GM19395 (cell line): ENCODE results near the gene PPP1R13L.
"Not testable (repeated sequence)": the region's sequence is repeated elsewhere in the genome, so short reads cannot be mapped to it uniquely, and the experiment has no call there.

Experiments used
- ATAC-seq: cut with Tn5 transposase; IDR thresholded peaks from one replicate; pipeline ENCODE4 v1.9.1; 2021; ENCODE audit warnings: mild to moderate bottlenecking, moderate library complexity; ENCODE audit not compliant: unreplicated experiment

PPP1R13L gene

GRCh38 chr19:45431008-45431407 lies 26.1 kb upstream of the PPP1R13L start:
- ATAC-seq = not testable (repeated sequence)

- ATAC-seq = not testable (repeated sequence)
Observed at GRCh38 chr19:45429896-45430295, 25.0 kb upstream of the PPP1R13L start.

GRCh38 chr19:45428384-45429231 lies 23.7 kb upstream of the PPP1R13L start:
- ATAC-seq = no peak

DNA sequence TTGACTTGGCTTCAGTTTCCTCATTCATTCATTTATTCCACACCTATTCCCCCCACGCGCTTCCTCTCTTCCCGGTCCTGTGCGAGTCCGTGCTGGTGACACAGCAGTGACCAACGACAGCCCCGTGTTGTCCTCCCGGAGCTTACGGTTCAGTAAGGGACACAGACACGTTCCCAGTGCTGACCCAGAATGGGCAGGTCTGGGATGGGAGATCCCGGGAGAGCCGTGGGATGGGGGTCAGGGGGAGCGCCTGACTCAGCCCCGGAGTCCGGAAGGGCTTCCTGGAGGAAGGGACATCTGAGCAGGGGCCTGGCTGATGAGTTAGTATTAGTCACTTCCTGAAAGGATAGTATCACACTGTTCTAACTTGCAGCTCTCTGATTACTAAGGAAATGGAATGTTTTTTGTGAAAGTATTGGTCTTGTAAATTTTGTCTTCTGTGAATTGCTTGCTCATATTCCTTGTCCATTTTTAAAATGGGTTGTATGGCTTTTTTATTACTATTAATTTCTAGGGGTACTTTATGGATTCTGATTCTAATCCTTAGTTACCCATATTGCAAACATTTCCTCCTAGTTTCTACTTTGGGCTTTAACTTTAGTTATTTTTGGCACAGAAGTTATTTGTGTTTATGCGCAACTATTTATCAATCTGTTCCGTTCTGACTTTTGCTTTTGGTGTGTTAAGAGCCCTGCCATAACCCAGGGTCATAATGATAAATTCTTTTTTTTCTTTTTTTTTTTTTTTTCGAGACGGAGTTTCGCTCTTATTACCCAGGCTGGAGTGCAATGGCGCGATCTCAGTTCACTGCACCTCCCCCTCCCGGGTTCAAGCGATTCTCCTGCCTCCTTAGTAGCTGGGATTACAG lies 19.6 kb upstream of the PPP1R13L start:
- no peak for ATAC-seq

- peak; percentile 71 for ATAC-seq
Observed at GRCh38 chr19:45423589-45424190, 18.8 kb upstream of the PPP1R13L start, which contains the start of gene ERCC1. ERCC1 (minus strand) TSS chr19:45423917; CDS start chr19:45423374, 543 bp downstream.

GRCh38 chr19:45423033-45423588 lies 18.2 kb upstream of the PPP1R13L start:
- no peak for ATAC-seq

GRCh38 chr19:45421947-45422498 lies 17.2 kb upstream of the PPP1R13L start:
- no peak for ATAC-seq

DNA sequence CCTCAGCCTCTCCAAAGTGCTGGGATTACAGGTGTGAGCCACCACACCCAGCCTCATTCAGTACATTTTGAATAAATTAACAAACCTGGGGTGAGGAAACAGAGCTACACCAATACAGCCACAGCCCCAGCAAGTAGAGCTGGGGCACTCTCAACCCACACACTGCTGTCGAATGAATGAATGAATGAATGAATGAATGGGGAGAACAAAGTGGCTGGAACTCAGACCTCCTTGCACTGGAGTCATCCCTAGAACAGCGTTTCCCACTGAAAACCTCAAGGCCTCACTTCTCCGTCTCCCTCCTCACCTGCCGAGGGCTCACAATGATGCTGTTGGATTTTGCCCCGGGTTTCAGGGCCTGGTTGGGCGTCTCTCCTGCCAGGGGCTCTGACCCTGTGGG lies 16.0 kb upstream of the PPP1R13L start:
- ATAC-seq = no peak

DNA sequence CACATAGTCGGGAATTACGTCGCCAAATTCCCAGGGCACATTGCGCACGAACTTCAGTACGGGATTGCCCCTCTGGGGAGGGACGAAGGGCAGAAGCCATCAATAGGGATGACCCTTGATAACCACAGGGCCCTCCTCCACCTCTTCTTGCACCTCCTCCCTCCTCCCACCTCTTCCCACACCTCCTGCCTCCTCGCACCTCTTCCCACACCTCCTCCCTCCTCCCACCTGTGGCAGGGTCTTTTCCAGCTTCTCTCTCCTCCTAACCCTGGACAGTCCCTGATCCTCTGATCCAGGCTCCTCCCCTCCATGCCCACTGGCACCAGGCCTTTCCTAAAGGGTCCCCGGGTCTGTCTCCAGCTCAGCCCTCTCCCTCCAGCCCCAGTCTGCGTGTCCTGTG lies 15.5 kb upstream of the PPP1R13L start:
- ATAC-seq = no peak

DNA sequence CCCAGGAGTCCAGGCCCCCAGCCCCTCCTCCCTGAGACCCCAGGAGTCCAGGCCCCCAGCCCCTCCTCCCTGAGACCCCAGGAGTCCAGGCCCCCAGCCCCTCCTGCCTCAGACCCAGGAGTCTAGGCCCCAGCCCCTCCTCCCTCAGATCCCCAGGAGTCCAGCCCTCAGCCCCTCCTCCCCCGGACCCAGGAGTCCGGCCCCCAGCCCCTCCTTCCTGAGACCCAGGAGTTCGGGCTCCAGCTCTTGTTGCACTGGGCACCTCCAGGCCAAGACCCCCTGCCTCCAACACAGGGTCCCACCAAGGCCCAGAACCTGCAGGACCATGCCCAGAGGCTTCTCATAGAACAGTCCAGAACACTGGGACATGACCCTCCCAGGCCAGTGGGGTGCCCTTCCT lies 15.0 kb upstream of the PPP1R13L start:
- ATAC-seq = no peak

DNA sequence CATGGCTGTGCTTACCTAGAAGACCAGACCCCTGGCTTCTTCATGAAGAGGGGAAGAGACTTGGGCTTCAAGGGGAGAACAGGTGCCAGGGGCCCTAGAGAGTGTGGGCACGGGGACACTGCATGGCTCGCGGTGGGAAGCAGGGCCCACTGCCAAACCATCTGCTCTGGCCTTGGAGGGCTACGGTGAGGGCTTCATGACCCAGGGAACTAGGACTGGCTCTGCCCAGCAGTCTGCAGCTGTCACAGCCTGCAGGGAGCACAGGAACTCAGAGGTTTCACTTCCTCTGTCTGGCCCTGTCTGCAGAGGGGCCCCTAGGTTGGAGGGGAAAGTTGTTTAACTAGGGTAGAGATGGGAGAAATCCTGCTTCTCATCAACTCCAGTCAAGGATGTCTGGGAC lies 14.5 kb upstream of the PPP1R13L start:
- peak; percentile 60 for ATAC-seq

GRCh38 chr19:45418802-45419201 lies 13.9 kb upstream of the PPP1R13L start:
- ATAC-seq = no peak

GRCh38 chr19:45417151-45417550 lies 12.3 kb upstream of the PPP1R13L start:
- no peak for ATAC-seq

DNA sequence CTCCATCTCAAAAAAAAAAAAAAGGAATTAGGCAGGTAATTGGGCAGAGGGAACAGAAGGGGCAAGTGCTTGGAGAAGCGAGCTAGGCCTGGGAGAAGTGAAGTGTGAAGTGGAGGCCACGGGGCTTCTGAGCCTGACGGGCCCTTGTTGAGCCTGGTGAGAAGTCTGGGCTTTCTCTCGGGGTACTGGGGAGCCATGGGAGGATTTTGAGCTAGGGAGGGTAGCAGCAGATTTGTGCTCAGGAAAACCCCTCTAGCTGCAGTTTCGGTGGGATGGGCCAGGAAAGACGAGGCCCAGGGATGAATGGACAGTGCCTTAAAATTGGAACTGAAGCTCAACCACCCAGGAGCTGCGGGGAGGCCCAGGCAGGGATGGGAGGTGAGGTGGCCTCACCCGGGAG lies 9.6 kb upstream of the PPP1R13L start:
- ATAC-seq = no peak

GRCh38 chr19:45413497-45413896 lies 8.6 kb upstream of the PPP1R13L start:
- no peak for ATAC-seq

GRCh38 chr19:45410330-45410729 lies 5.5 kb upstream of the PPP1R13L start:
- ATAC-seq = not testable (repeated sequence)

DNA sequence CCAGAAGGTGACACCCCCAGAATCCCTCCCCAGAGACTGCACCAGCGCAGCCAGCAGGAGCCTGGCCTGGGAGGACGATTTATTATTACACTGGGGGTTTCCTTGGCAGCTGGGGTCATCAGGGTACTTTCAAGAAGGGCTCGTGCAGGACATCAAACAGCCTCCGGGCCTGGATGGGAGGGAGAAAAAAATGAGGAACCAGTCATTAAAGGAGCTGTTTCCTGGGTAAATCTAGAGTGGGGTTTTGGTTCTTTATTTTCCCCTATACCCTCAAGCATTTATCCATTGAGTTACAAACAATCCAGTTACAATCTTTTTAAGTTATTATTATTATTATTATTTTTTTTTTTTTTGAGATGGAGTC lies 4.7 kb upstream of the PPP1R13L start:
- ATAC-seq = no peak

- no peak for ATAC-seq
Observed at GRCh38 chr19:45408830-45409556, 4.1 kb upstream of the PPP1R13L start.

- ATAC-seq = no peak
Observed at GRCh38 chr19:45408121-45408520, 3.3 kb upstream of the PPP1R13L start.

GRCh38 chr19:45407585-45407984 lies 2.7 kb upstream of the PPP1R13L start:
- ATAC-seq = not testable (repeated sequence)
